K562 (cell line): ENCODE data around the gene DPP9. TPM values are rescaled to one million over a fixed set of nuclear protein-coding genes. Genes with fewer than 3 reads are reported as not detected.

Experiments used
- ATAC-seq: fragments of 200-7000 bp; cut with Tn5 transposase; 3 replicates; pipeline ENCODE4 v1.9.1; 2020; ENCODE audit warnings: moderate library complexity
- BruUV-seq: library from RNA; stranded (reverse); fragments of 400-500 nt; replicated peaks from 2 replicates; lab custom pipeline; 2021; lab: Mats Ljungman, UMichigan
- CTCF ChIA-PET: fragments of 300-600 bp; formaldehyde crosslinking; extraction: SDS; loops from one replicate; lab custom pipeline; 2021; ENCODE audit warnings: low intra/inter-chr PET ratio; lab: Yijun Ruan, JAX
- POLR2A ChIA-PET: fragments of 300-600, 350-650 bp; sonication (Branson Sonifier 250); formaldehyde crosslinking; extraction: SDS; loops from one replicate; lab custom pipeline; 2021; ENCODE audit warnings: antibody characterized with exemption, inconsistent platforms; lab: Yijun Ruan, JAX
- DNase-seq, 4 experiments: peaks; one replicate each; pipeline versions ENCODE4 v3.0.0 to v3.0.0-alpha.2; 2011 to 2018; ENCODE audit warnings: low spot score in 3 of 4, mixed read lengths in 3 of 4; ENCODE audit errors: extremely low read depth in 1 of 4
- FAIRE-seq: peaks from 2 replicates; lab custom pipeline; 2011; peaks lifted over from hg19 to GRCh38; lab: Jason Lieb, UNC
- H2AFZ ChIP-seq: 2 replicates; pipeline ENCODE4 v1.6.0; 2011; ENCODE audit warnings: low read depth, low read length, control low read depth, inconsistent platforms
- H3K27ac ChIP-seq: fragments of 200-600 bp; 3 replicates; pipeline ENCODE4 v1.8.0; 2011; ENCODE audit warnings: low read depth, mild to moderate bottlenecking, control low read depth, inconsistent platforms, low read length, moderate library complexity, mixed read lengths; ENCODE audit errors: extremely low read depth
- H3K27me3 ChIP-seq, 2 experiments: fragments of 300-600 bp in 1 of 2; 2 replicates in 1 of 2; 3 replicates in 1 of 2; pipeline versions ENCODE4 v1.6.0 to v1.8.0; 2011; ENCODE audit warnings: inconsistent platforms in 2 of 2, low read length in 2 of 2, mild to moderate bottlenecking in 1 of 2, mixed read lengths in 1 of 2, moderate library complexity in 1 of 2; ENCODE audit not compliant: control insufficient read depth in 2 of 2, insufficient read depth in 2 of 2
- H3K36me3 ChIP-seq: fragments of 300-600 bp; 3 replicates; pipeline ENCODE4 v1.8.0; 2011; ENCODE audit warnings: mild to moderate bottlenecking, low read length, inconsistent platforms; ENCODE audit not compliant: control insufficient read depth, insufficient read depth
- H3K4me1 ChIP-seq, 2 experiments: fragments of 200-600 bp in 1 of 2; replicated peaks in 1 of 2; 2 replicates in 1 of 2; 3 replicates in 1 of 2; pipeline versions ENCODE4 v1.5.1 to v1.8.0; 2011; ENCODE audit warnings: inconsistent platforms in 2 of 2, low read length in 2 of 2, mild to moderate bottlenecking in 1 of 2, mixed read lengths in 1 of 2, moderate library complexity in 1 of 2; ENCODE audit not compliant: control insufficient read depth in 2 of 2, insufficient read depth in 2 of 2
- H3K4me2 ChIP-seq: 2 replicates; pipeline ENCODE4 v1.6.1; 2011; ENCODE audit warnings: low read length, control low read depth, inconsistent platforms, mixed read lengths; ENCODE audit not compliant: insufficient read depth
- H3K4me3 ChIP-seq: fragments of 200-600 bp; sonication (generic), shearing (Covaris generic); 2 replicates; pipeline ENCODE4 v1.5.1; 2016; ENCODE audit warnings: control low read depth, inconsistent platforms
- H3K79me2 ChIP-seq: fragments of 200-600 bp; 3 replicates; pipeline ENCODE4 v1.8.0; 2011; ENCODE audit warnings: low read length, inconsistent platforms; ENCODE audit not compliant: control insufficient read depth, insufficient read depth
- H3K9ac ChIP-seq, 2 experiments: 2 replicates each; pipeline versions ENCODE4 v1.6.0 to v1.6.1; 2011; ENCODE audit warnings: low read depth in 2 of 2, low read length in 2 of 2, control low read depth in 1 of 2, inconsistent platforms in 1 of 2, mild to moderate bottlenecking in 1 of 2, mixed read lengths in 1 of 2; ENCODE audit not compliant: insufficient read depth in 1 of 2
- H3K9me1 ChIP-seq: one replicate; pipeline ENCODE4 v1.6.0; 2011; ENCODE audit warnings: inconsistent platforms, mild to moderate bottlenecking, low read length, moderate library complexity; ENCODE audit not compliant: control insufficient read depth, insufficient read depth
- H3K9me3 ChIP-seq: replicated peaks from 2 replicates; pipeline ENCODE4 v1.5.1; 2011; ENCODE audit warnings: low read depth, low read length, inconsistent platforms; ENCODE audit not compliant: control insufficient read depth, insufficient read depth
- H4K20me1 ChIP-seq: replicated peaks from 2 replicates; pipeline ENCODE4 v1.6.1; 2011; ENCODE audit warnings: low read length, inconsistent platforms, mixed read lengths; ENCODE audit not compliant: control insufficient read depth, insufficient read depth
- BRF2 ChIP-seq: IDR thresholded peaks from 3 replicates; pipeline ENCODE4 v1.6.1; 2011; ENCODE audit warnings: borderline replicate concordance, mild to moderate bottlenecking; ENCODE audit not compliant: insufficient read length, insufficient read depth
- CREB3 ChIP-seq: fragments of 450-650 bp; conservative IDR thresholded peaks from 2 replicates; pipeline ENCODE4 v1.6.1; 2016; ENCODE audit warnings: missing genetic modification characterization, low read depth, mild to moderate bottlenecking, missing compliant biosample characterization, moderate library complexity
- ERF ChIP-seq: fragments of 450-650 bp; formaldehyde crosslinking; IDR thresholded peaks from 2 replicates; pipeline ENCODE4 v1.4.0; 2020; ENCODE audit warnings: mild to moderate bottlenecking, mixed read lengths
- ETV6 ChIP-seq, 3 experiments: fragments of 150-350 bp in 1 of 3; sonication (generic) in 1 of 3; formaldehyde crosslinking in 1 of 3; IDR thresholded peaks; 2 replicates each; pipeline versions ENCODE4 v1.6.1 to v1.8.0; 2014 to 2022; ENCODE audit warnings: borderline replicate concordance in 2 of 3, low read depth in 2 of 3, antibody characterized with exemption in 1 of 3, low read length in 1 of 3, mild to moderate bottlenecking in 1 of 3, missing genetic modification reagents in 1 of 3
- HDAC1 ChIP-seq, 2 experiments: fragments of 450-650 bp; IDR thresholded peaks; 2 replicates each; pipeline ENCODE4 v1.6.1; 2016 to 2017; ENCODE audit warnings: inconsistent platforms in 1 of 2, mild to moderate bottlenecking in 1 of 2, moderate library complexity in 1 of 2
- MCM7 ChIP-seq, 2 experiments: fragments of 450-650 bp; IDR thresholded peaks; 2 replicates each; pipeline ENCODE4 v1.6.1; 2016 to 2018
- MEF2D ChIP-seq: conservative IDR thresholded peaks from 2 replicates; pipeline ENCODE4 v1.6.1; 2016; ENCODE audit warnings: low read depth, missing genetic modification characterization, missing compliant biosample characterization
- SETDB1 ChIP-seq: IDR thresholded peaks from one replicate; pipeline ENCODE4 v1.6.1; 2012; ENCODE audit warnings: low read length, control low read depth, inconsistent platforms
- TEAD2 ChIP-seq: fragments of 450-650 bp; IDR thresholded peaks from 2 replicates; pipeline ENCODE4 v1.6.1; 2016; ENCODE audit warnings: missing genetic modification characterization, control low read depth, missing compliant biosample characterization
- ZBTB2 ChIP-seq: fragments of 450-650 bp; IDR thresholded peaks from 2 replicates; pipeline ENCODE4 v1.6.1; 2016; ENCODE audit warnings: antibody characterized with exemption
- ZNF121 ChIP-seq: sonication (generic); formaldehyde crosslinking; conservative IDR thresholded peaks from 2 replicates; pipeline ENCODE4 v1.8.0; 2022; ENCODE audit warnings: missing genetic modification reagents
- ZNF445 ChIP-seq: fragments of 250-450 bp; sonication (Bioruptor Pico); IDR thresholded peaks from 2 replicates; pipeline ENCODE4 v1.4.0; 2020; ENCODE audit warnings: low read depth, mild to moderate bottlenecking, moderate library complexity
- WGBS: fragments of 100-300 bp; shearing (Covaris generic); methylation state at CpG from one replicate; pipeline ENCODE4 v1.1.6; 2016; ENCODE audit warnings: low coverage, mixed read lengths; ENCODE audit not compliant: insufficient coverage; ENCODE audit errors: missing lambda C conversion rate; 5-methylcytosine and 5-hydroxymethylcytosine counted together
- in situ Hi-C: fragments of 300-500 bp; cut with MboI; formaldehyde crosslinking; loops from 4 replicates; pipeline ENCODE4 v1.15.0; 2018; ENCODE audit warnings: inconsistent platforms, mixed read lengths
- intact Hi-C: fragments of 100-400 bp; cut with micrococcal nuclease; formaldehyde crosslinking; loops from 2 replicates; pipeline ENCODE4 v1.14.2; 2022
- polyA plus RNA-seq, 8 experiments: library from polyadenylated mRNA; depleted of rRNA in 4 of 8; stranded (reverse) in 5 of 8; unstranded in 3 of 8; fragments of >200 nt; fragmentation: Nextera tagmentation in 2 of 8; fragmentation: Illumina TruSeq in 1 of 8; extraction: Ambion mirVana in 2 of 8; extraction: Trizol in 1 of 8; gene quantifications; 2 replicates each; pipeline versions ENCODE4 v1.2.1 to v1.2.3, GENCODE V29; 2011 to 2014; ENCODE audit warnings: inconsistent platforms in 1 of 8, missing spikeins in 1 of 8
- total RNA-seq, 7 experiments: library from RNA; depleted of rRNA in 6 of 7; stranded (reverse); fragments of >200 nt in 6 of 7; fragmentation: Illumina TruSeq in 2 of 7; extraction: Trizol in 2 of 7; gene quantifications; 2 replicates each; pipeline versions ENCODE4 v1.2.1 to v1.2.3, GENCODE V29; 2011 to 2021; ENCODE audit warnings: low replicate concordance in 1 of 7

Gene DPP9
- total and polyA plus RNA-seq, 9 of the 15 experiments (the other 6 are each of a cell fraction or from before 2014, with no cell fraction given): 0.90 to 66.7 (median 24.5) TPM

- H3K79me2 ChIP-seq: no peaks in the 10 kb centered on the region
- H3K9ac ChIP-seq: no peak overlapping the region
- FAIRE-seq (no peak), ATAC-seq (no peak), DNase-seq (no peak)
- H3K4me2 ChIP-seq: no peak overlapping the region
- no peaks in the 10 kb centered on the region for H3K9me1 ChIP-seq
- CTCF ChIA-PET: no interaction called here
- no peak overlapping the region for H3K4me3 ChIP-seq
- no peak overlapping the region for H2AFZ ChIP-seq
- POLR2A ChIA-PET: no interaction called here
- H4K20me1 ChIP-seq: no peaks in the 10 kb centered on the region
- no peak for TF ChIP-seq HDAC1 (IDR thresholded peaks at IDR 0.05)
- no peak for TF ChIP-seq ETV6 (IDR thresholded peaks at IDR 0.05; ENCODE audit: borderline replicate concordance in 1 of 2, low read depth in 2 of 2, low read length in 1 of 2)
- no peak for TF ChIP-seq ETV6 (CRISPR knock-in tag; IDR thresholded peaks at IDR 0.05; ENCODE audit: borderline replicate concordance)
- no peak for TF ChIP-seq MEF2D (tag)
- TF ChIP-seq TEAD2 (tag): no peak
- no peak for TF ChIP-seq MCM7 (IDR thresholded peaks at IDR 0.05)
- TF ChIP-seq ZBTB2: no peak
- TF ChIP-seq ZNF445 (CRISPR knock-in tag): no peak
- TF ChIP-seq ZNF121 (CRISPR knock-in tag): no peak
- TF ChIP-seq ERF (CRISPR knock-in tag): no peak
- TF ChIP-seq CREB3: no peak
- TF ChIP-seq SETDB1: no peak
- no peak for TF ChIP-seq BRF2
- H3K4me1 ChIP-seq: peaks cover 0 to 6% of the 10 kb centered on the region in 2 experiments; a peak in 3 of 5 replicates
- H3K27ac ChIP-seq: no peak overlapping the region
- WGBS: 0% methylated on average over 2 of the region's 2 CpGs
- no TSS peak for BruUV-seq
- peaks cover 20 to 42% of the 10 kb centered on the region in 2 experiments; a peak in 3 of 5 replicates for H3K27me3 ChIP-seq
- H3K9me3 ChIP-seq: no peaks in the 10 kb centered on the region
- in situ Hi-C loops (no loop called here), intact Hi-C loops (no loop called here)
- no peaks in the 10 kb centered on the region for H3K36me3 ChIP-seq
These were observed 16.4 kb upstream of the DPP9 start for GRCh38 chr19:4740092-4740491.
